HG02571 (cell line): ENCODE results near the gene GALNT18.

Source experiments
- ATAC-seq: cut with Tn5 transposase; IDR thresholded peaks from one replicate; pipeline ENCODE4 v1.9.1; 2021; ENCODE audit warnings: mild to moderate bottlenecking, moderate library complexity; ENCODE audit not compliant: unreplicated experiment

The GALNT18 gene

DNA sequence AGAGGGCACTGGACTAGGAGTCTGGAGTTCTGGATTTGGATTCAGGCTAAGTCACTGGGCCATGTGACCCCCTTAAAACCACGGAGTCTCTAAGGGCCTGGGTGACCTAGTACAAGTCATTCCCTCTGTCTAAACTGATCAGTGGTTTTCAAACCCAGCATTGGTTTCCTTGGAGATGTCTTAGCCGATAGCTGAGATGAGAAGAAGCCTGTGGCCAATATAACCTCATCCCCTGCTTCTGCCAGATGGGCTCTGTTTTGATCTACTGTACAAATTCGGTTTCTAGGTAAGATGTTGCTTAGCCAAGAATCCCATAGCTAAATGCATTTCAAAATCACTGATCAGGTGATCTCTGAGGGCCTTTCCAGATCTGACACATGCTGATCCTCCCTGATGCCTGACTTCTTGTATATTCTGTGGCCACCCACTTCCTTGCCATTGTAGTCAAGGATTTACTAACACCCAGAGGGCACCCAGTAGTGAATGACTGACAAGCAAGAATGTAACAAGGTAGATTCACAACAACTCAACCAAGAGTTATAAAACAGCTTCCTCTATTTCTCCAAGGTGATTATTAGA is 53.1 kb downstream of the GALNT18 start:
- no peak for ATAC-seq

DNA sequence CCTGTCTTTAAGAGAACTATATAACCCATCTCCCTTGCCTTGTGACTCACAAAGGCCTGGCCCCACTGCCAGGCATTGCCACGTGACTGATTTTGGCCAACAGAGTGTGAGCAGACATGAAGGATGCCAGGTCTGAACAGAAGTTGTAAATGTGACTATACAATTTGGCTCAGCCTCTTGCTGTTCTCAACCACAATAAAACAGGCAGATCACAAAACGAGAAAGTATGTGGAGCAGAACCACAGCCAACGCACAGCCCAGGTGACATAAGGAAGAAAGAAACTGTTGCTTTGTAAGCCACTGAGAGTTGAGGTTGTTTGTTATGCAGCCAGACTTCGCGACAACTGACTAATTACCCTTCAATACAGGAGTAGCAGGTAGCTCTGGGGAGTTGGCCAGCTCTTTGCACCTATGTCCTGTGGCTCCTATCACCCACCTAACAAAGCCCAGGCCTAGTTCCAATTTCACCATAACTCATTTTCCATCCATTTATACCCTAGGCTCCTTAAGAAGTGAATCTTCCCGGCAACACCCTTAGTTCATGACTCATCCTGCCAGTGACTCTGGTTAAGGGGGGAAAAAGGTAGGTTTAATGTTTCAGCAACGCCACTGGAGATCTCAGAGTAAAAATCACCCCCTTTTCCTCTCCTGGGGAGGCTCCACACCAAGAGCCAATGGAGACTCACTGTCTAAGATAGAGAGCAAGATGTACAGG is 53.7 kb downstream of the GALNT18 start:
- ATAC-seq = no peak

DNA sequence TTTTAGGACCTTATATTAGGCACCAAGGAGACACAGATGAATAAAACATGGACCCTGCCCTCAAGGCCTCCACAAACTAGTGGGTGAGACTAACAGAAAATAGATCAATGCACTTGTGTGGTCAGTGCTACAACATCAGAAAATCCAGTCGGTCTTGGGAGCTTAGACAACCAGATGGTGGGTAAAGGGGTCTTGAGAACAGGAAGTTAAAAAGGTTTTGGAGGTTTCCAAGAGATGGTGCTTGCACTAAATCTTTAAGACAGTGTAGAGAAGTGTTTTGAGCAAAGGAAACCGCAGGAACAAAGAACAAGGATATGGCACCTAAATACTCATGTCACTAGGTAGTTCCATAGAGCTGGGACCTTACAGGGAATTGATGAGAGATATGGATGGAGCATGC is 56.2 kb downstream of the GALNT18 start:
- no peak for ATAC-seq

DNA sequence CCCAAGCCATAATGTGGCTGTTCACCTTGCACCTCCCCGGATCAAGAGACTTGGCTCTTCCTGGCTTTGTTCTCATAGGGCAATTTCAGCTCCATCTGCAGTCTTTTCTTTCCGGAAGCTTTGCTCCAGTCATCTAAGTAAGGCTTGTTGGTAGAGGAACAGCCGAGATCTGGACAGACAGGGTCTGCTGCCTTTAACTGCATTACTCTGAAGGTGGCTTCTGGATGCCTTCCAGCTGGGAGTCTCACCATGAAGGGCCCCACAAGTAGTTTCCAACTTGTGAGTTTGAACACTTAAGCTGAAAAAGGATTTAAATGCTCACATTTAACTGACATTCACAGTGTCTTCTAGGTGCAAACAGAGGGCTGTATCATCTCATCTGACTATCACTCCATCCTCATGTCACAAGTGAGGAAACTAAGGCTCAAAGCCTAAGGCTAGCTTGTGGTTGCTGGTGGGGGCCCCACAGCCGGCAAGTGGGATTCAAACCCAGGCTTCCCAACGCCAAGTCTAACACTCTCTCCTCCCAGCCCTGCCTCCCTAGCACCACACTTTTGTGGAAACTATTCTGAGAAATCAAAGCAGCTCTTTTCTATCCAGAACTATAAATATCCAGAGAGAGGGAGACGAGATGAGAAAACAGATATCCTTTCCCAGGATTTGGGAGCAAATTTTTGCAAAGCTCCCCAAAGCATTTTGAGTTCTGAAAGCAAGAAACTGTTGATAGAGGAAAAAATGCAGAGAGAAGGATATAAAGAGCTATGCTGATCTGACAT is 58.4 kb downstream of the GALNT18 start:
- no peak for ATAC-seq

DNA sequence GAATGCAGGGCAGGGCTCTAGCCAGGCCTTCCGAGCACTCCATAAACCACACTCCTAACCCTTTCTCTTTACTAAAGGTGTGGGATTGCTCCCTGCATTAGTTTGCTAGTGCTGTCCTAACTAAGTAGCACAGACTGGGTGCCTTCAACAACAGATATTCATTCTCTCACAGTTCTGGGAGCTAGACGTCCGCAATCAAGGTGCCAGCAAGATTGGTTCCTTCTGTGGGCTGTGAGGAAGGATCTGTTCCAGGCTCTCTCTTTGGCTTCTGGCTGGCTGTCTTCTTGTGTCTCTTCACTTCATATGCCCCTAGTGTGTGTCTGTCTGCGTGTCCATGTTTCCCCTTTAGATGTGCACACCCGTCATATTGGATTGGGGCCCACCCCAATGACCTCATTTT is 59.8 kb downstream of the GALNT18 start:
- no peak for ATAC-seq

DNA sequence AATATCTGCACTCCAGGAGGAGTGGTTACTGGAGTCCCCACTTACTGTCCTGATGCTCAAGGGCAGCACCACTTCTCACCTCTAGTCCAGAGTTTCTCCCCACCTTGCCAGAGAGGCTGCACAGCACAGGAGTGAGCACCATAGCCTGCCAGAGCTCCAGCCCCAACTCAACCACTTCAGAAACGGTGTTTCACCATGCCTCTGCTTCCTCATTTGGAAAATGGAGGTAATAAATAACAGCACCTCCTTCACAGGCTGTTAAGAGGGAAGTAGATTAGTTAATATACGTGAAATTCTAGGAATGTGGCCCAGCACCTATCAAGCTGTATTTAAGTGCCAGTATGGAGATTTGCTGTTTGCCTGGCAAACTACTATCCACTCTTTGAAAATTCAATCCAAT is 63.0 kb downstream of the GALNT18 start:
- ATAC-seq = no peak

DNA sequence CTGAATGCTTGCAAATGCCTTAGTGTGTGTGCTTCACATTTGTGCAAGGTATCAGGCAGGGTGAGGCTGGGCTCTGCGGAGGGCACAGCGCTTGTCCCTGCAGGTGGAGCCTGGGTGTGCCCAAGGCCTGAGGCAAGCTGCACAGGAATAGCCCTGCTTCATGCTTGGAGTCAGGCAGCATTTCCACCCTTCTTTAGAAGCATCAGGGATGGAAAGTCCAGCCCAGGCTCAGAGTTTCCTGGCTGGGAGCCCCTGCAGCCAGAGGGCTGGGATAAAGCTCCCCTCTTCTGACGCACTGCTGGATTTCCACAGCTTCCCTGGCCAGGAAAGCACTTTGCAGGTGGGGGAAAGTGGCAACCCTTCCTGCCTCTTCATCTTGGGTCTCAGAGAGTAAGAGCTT is 63.4 kb downstream of the GALNT18 start:
- ATAC-seq = no peak

DNA sequence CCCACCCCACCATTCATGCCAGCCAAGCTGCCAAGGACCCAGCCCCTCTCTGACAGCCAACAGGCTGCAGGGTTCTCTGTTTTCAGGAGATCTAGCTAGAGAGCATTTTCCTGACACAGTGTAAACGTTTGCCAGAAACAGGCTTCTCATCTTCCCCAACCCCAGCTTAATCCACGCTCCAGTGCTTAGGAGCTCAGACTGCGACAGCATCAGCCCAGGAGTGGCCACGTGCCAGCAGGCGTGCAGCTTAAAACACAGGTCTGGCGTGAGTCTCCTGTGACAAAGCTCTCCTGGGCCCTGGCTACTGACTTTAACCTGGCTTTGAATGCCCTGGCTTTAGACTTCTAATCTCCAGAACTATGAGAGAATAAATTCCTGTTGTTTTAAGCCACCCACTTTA is 66.6 kb downstream of the GALNT18 start:
- no peak for ATAC-seq

DNA sequence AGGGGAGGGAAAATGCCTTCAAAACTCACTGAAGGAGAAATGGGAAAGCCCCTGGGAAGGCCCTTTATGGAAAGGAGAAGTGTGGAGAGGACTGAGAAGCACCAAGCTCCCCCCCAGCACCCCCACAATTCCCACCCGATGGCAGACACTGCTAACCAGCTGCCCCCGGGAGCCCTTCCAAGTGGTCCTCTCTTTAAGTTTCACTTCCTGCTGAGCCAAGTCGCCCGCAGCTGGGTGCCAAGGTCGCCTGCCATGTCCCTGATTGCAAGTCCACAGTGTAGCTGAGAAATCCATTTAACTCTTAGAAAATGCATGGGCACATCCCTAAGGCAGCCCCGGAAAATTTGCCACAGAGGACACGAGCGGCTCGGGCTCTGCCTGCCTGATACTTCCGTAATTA is 68.2 kb downstream of the GALNT18 start:
- no peak for ATAC-seq

DNA sequence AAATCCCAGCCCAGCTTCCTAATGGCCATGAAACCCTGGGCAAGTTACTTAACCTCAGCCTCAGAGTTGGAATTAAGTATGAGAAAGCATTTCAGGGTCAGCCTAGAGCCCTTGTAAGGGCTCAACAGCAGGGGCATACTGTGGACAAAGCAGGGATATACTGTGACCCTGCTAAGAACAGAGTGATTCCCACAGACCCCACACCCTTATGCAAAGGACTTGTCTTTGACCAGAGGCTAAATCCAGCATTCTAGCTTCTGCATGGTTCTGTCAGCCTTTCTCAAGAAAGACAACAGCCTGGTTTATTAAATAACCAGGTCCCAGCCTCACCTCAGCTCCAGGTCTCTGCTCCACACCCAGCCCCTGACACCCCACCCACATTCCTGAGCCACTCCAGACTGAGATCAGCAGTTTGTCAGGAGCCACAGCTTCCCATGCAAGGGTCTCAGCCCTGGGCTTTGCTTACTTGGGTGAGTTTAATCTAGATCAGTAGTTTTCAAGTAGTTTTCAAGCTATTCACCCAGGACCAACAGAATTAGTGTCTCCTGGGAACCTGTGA is 69.2 kb downstream of the GALNT18 start:
- no peak for ATAC-seq

DNA sequence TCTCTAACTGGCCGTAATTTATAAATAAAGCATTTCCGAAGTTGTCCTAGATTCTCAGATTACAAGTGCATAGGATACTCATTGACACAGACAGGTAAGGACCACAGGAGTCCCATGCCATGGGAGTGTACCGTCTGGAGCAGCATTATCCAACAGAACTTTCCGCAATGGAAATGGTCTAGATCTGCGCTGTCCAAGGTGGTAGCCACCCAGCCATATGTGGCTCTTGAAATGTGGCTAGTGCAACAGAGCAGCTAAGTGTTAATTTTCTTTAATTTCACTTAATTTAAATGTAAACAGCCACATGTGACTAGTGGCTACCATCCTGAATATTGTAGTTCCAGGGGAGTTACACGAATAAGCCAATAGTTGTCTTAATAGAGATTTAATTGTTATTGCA is 71.3 kb downstream of the GALNT18 start:
- ATAC-seq = no peak

DNA sequence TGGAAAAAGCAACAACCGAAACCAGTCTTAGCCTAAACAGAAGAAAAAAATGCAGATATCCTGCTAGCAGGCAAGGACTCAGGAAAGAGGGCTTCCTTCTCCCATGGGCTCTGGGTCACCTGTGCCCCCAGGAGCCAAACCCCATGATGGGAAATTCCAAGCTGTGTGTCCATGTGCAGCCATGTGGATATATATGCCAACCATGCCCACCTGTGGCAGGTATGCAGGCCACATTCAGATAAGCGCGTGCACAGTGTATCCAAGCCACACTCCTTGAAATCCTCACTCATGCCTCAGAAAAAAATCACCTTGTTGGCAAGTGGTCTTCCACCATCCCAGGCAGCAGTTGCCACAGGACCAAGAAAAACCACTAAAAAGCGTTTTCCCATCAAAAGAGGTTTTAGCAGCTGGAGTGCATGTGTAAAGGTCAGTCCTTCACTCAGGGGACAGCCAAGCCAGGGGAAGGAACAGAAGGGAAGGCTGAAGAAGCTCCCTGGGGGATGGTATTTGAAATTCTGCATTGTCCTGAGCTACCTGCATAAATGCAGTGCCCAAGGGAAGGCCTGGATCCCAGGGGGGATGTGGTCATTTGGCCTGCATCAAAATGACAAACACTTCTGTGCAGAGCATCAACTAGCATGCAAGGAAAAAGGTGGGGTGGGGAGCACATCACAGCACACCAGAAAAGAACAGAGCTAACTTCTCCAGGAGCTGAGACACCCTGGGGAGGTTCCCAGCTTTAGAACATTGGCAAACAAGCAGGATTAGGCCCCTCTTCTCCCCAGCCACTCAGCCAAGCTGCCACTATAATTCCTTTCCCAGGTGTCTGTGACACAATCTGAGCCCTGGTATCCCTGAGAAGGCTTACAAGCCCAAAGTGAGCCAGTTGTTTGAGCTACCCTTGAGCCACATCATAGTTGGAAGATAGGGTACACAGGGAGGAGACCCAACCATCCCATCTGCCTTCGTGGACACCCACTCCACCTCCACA is 76.2 kb downstream of the GALNT18 start:
- ATAC-seq = no peak

DNA sequence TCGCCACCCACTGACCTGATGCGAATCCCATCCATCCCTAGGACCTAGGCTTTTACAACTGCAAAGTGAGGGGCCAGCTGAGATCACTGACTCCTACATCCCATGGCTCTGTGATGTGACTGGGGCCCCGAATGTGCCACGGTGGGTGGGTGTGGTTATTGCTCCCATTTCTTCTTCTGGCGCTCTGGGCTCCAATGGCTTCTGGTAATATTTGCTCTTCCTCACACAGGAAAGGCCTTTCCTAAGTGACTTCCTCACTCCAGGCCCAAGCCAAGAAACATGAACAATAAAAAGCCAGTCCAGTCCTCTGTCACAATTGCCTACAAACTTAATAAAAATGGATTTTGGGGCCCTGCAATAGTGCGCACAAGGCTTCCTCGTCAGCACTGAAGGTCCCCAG is 78.1 kb downstream of the GALNT18 start:
- ATAC-seq = no peak

DNA sequence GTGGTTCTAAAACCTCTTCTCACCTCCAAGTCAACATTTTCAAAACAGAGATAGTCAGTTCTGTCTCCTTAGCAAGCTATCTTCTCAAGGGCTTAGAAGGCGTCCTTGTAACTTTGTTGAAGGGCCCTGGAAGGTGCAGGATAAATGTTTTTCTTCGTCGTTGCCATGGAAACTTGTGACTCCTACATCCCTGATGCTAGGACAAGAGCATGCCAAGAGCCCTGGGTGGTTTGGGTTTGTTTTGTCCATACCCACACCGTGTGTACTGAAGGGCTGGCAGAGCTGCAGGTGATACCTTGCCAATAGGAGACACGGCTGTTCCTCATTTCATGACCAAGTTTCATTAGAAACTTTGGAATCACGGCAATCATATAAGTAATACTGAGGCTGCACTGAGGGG is 81.6 kb downstream of the GALNT18 start:
- no peak for ATAC-seq

DNA sequence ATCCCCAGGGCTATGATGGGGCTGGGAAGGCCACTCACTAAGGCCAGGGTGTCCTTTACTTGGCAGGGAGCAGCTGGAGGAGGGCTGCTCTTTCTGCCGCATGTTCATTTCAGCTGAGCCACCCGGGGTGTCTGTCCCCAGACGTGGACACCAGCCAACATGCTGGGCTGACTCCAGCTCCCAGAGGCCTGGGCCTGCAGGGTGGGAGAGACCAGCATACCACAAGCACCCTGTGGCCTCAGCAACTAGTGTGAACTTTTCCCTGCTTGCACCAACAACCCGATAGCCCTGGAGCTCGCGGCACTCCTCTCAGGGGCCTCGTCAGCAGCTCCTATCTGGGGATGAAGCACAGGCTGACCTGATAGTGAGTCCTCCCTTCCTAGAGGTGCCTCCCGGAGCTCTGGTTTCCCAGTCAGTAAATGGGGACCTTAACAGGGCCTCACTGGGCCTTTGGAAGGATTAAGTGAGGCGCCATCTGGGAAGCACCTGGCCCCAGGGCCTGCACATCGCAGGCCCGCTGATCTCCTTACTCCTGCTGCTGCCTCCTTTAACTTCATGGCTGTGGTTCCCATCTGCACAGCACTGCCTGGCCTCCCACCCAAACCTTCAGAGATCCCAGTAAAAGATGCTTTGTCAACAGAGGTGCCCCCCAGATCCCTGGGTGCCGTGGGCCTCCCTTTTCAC is 83.4 kb downstream of the GALNT18 start:
- no peak for ATAC-seq

DNA sequence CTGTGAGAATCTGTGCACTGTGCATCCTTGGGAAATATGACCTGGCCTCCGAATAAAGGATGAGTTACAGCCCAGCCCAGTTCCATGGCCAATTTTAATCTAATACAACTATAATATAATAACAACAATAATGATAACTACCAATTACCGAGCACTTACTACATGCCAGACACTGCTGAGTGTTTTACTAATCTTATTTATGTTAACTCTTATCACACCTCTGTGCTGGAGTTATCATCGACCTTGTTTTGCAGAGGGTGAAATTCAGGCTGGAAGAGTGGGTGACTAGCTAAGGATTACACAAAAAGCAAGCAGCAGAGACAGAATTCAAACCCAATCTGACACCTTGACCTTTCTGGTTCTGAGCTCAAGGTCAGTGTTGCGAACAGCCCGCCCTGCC is 83.9 kb downstream of the GALNT18 start:
- no peak for ATAC-seq

DNA sequence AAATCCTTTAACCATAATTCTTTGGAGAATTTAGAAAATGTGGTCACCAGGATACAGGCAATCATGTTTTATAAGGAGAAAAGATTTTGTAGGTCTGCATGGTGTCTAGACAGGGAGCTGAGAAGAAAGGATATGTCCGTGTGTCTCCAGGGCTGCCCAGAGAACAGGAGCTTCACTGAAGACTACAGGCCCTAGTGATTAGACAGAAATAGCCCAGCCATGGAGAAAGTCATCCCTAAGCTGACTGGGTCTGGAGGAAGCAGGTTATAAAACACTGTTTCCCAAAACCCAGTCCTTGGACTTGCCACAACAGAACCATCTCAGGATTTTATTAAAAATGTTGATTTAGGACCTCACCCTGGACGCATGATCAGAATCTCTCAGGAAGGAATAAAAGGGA is 84.4 kb downstream of the GALNT18 start:
- no peak for ATAC-seq

DNA sequence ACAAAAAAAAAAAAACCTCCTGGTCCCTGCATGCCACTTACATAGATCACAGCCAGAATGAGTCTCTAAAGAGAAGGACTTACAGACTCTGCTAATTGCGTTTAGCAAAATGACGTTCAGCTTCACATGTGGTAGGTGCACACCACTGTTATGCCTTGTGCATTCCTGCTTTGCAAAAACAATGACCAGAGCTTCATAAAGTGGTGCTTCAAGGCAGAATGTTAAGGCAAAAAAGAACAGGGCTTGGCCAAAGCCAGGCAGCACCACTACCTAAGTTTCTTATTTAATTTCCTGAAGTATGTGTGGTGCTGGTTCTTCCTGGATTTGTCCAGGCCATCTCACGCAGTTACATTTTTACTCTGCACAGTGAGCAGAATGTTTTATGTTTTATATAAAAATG is 85.2 kb downstream of the GALNT18 start:
- no peak for ATAC-seq

DNA sequence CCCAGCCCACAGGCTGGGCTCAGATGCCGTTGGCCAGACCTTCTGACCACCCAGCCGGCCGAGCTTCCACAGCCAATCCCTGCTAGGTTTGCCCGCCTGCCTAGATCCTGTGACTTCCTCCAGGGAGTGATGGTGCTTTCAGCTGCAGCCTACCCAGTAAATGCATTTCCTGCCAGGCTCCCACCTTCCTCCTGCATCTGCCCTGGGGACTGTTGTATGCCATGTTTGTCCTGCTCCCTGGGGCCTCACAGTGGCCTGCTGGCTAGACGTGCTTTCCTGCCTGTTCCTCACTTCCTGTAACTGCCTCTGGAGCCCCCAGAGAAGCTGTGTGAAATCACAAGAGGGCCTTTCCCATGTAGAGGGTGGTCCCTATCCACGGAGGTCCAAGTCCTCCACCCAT is 86.2 kb downstream of the GALNT18 start:
- no peak for ATAC-seq

DNA sequence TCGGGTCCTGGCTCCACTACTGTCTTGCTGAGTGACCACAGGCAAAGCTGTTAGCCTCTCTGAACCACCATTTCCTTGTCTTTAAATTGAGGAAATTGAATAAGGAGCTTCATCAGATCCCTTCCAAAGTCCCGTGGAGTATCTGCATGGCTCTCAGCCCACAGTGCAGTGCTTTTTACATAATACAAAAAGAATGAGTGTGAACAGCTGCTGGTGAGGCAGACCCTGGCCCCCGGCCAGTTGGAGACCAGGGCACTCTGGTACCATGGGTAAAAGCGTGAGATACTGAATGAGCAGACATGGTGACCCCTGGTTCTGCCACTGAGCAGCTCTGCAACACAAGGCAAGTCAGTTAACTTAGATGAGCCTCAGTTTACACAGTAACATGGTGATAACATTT is 86.8 kb downstream of the GALNT18 start:
- no peak for ATAC-seq
